ENCODE results near the gene FRMPD2.
"Not testable (repeated sequence)": the region's sequence is repeated elsewhere in the genome, so short reads cannot be mapped to it uniquely, and the experiment has no call there.

The FRMPD2 gene

DNA sequence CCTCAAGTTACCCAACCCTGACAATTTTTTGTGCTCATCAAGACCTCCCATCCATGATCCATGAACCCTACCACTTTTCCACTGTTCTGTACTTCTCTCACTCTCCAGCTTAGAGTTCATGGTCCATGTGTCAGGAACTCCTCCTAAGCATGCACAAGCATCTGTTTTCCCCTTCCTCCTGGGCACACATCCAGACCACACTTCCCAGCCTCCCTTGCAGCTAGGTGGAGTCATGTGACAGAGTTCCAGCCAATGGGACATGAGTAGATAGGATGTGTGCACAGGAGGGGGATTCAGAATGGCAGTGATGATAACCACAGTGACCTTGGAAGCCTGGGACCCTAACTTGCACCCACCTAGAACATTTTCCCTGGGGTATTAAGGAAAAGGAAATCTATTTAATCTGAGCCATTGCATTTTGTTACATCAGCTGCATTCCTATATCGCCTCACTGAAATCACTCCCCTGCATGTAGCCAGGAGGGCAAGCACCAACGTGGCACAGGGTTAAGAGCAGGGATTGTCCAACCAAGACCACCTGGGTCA, 9.6 kb upstream of the FRMPD2 start:
- no peaks in the 10 kb centered on the region for H3K36me3 ChIP-seq (replicated peaks)
- H3K4me1 ChIP-seq, result no peaks in the 10 kb centered on the region
- no peaks in the 10 kb centered on the region for H3K27me3 ChIP-seq (ENCODE audit: low read depth)
- in situ Hi-C loops (cut with MboI; ENCODE audit: low sequenced_read_pairs), result no loop called here
- no peak overlapping the region for H3K4me3 ChIP-seq
- no peak for DNase-seq (ENCODE audit: low spot score in 2 of 2)
- no peaks in the 10 kb centered on the region for H3K9me3 ChIP-seq

DNA sequence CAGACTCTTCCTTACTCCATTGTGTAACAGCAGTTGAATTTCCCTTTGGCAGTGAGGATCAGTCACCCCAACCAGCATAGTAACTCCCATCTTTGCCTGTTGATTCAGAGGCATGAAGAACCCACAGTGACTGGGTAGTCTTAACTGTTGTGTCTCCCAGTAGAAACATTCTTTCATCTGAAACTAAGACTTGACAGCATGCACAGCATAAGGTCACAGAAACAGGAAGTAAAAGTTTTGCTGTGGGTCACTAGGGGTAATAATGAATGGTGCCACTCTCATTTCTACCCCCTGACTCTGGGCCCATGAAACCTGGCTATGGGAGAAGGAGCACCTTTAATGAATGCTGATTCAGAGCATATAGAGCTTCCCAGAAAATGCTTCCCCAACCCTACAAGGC, 8.3 kb upstream of the FRMPD2 start:
- DNase-seq (ENCODE audit: low spot score in 2 of 2), result no peak
- H3K27me3 ChIP-seq (ENCODE audit: low read depth), result no peaks in the 10 kb centered on the region
- no peaks in the 10 kb centered on the region for H3K4me1 ChIP-seq
- H3K9me3 ChIP-seq, result no peaks in the 10 kb centered on the region
- no peak overlapping the region for H3K4me3 ChIP-seq
- in situ Hi-C loops (cut with MboI; ENCODE audit: low sequenced_read_pairs), result no loop called here
- H3K36me3 ChIP-seq (replicated peaks), result no peaks in the 10 kb centered on the region

DNA sequence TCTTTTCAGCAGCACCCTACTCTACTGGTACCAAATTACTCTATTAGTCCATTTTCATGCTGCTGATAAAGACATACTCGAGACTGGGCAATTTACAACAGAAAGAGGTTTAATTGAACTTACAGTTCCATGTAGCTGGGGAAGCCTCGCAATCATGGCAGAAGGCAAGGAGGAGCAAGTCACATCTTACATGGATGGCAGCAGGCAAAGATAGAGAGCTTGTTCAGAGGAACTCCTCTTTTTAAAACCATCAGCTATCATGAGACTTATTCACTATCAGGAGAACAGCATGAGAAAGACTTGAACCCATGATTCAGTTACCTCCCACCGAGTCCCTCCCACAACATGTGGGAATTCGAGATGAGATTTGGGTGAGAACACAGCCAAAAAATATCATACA, 7.2 kb upstream of the FRMPD2 start:
- H3K9me3 ChIP-seq; H3K27me3 ChIP-seq (ENCODE audit: low read depth); H3K36me3 ChIP-seq (replicated peaks); DNase-seq (ENCODE audit: low spot score in 2 of 2); H3K4me3 ChIP-seq; in situ Hi-C loops (cut with MboI; ENCODE audit: low sequenced_read_pairs); H3K4me1 ChIP-seq: not testable (repeated sequence)

DNA sequence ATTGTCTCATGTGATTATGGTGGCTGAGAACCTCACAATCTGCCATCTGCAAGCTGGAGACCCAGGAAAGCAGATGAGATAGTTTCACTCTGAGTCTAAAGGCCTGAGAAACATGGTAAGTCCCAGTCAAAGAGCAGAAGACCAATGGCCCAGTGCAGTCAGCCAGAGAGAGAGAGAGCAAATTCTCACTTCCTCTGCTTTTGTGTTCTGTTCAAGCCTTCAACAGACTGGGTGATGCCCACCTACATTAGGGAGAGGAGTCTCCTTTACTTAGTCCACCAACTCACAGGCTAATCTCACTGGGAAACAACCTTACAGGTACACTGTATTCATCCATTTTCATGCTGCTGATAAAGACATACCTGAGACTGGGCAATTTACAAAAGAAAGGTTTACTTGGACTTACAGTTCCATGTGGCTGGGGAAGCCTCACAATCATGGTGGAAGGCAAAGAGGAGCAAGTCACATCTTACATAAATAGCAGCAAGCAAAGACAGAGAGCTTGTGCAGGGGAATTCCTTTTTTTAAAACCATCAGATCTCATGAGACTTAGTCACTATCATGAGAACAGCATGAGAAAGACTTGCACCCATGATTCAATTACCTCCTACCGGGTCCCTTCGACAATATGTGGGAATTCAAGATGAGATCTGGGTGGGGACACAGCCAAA, 4.7 kb upstream of the FRMPD2 start:
- Histone ChIP-seq H3K27me3 (ENCODE audit: low read depth) (no peaks in the 10 kb centered on the region), H3K4me3 (no peak overlapping the region), H3K4me1 (no peaks in the 10 kb centered on the region), H3K9me3 (no peaks in the 10 kb centered on the region), H3K36me3 (replicated peaks) (no peaks in the 10 kb centered on the region)
- in situ Hi-C loops (cut with MboI; ENCODE audit: low sequenced_read_pairs), result no loop called here
- DNase-seq (ENCODE audit: low spot score in 2 of 2), result no peak

DNA sequence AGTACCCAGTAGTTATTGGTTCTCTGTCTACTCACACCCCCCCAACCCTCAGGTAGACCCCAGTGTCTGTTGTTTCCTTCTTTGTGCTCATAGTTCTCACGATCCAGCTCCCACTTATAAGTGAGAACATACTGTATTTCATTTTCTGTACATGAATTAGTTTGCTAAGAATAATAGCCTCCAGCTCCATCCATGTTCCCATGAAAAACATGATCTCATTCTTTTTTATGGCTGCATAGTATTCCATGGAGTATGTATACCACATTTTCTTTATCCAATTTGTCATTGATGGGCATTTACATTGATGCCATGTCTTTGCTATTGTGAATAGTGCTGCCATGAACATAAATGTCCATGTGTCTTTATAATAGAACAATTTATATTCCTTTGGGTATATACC, 2.6 kb upstream of the FRMPD2 start:
- Histone ChIP-seq H3K9me3 (no peaks in the 10 kb centered on the region), H3K36me3 (replicated peaks) (no peaks in the 10 kb centered on the region), H3K4me1 (no peaks in the 10 kb centered on the region), H3K4me3 (no peak overlapping the region), H3K27me3 (ENCODE audit: low read depth) (no peaks in the 10 kb centered on the region)
- in situ Hi-C loops (cut with MboI; ENCODE audit: low sequenced_read_pairs), result no loop called here
- DNase-seq (ENCODE audit: low spot score in 2 of 2), result no peak

DNA sequence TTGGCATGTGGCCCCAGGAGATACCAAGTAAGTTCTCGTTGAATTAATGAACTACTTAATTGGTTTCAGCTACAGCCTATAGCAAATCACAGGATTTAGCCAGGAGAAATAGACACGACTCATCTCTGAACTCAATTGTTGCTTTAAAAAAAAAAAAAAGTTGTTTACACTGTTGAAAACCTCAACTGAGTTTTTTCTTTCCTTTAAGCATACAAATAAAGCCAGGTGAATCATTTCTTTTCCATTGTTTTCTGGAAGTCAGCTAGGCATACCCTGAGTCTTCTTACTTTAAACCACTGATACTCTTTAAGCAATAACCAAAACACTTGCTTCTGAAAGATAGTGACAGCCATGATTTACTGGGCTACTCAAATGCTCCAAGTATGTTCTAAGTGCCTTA, 755 bp downstream of the FRMPD2 start:
- Histone ChIP-seq H3K9me3 (no peaks in the 10 kb centered on the region), H3K36me3 (replicated peaks) (no peaks in the 10 kb centered on the region), H3K4me3 (no peak overlapping the region), H3K27me3 (ENCODE audit: low read depth) (no peaks in the 10 kb centered on the region), H3K4me1 (no peaks in the 10 kb centered on the region)
- in situ Hi-C loops (cut with MboI; ENCODE audit: low sequenced_read_pairs), result no loop called here
- no peak for DNase-seq (ENCODE audit: low spot score in 2 of 2)

DNA sequence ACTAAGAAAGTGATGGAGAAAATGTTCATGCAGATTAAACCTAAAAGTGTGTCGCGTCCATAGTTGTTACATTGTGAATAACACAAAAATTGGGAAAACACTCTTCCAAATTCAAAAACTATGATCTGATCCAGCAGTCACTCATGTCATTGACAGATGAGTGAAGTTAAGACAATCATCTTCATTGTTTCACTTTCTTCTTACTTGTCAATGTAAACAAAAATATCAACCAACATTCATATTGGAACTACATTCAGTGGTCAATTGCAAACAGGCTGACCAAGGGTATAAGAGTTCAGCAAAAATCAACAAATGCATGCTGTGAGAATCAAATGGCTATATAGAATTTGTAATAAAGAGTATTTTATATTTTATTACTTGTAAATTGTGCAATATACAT, 1.8 kb downstream of the FRMPD2 start:
- H3K27me3 ChIP-seq (ENCODE audit: low read depth), result no peaks in the 10 kb centered on the region
- in situ Hi-C loops (cut with MboI; ENCODE audit: low sequenced_read_pairs), result no loop called here
- H3K36me3 ChIP-seq (replicated peaks), result no peaks in the 10 kb centered on the region
- no peak overlapping the region for H3K4me3 ChIP-seq
- no peak for DNase-seq (ENCODE audit: low spot score in 2 of 2)
- H3K9me3 ChIP-seq, result no peaks in the 10 kb centered on the region
- H3K4me1 ChIP-seq, result no peaks in the 10 kb centered on the region

DNA sequence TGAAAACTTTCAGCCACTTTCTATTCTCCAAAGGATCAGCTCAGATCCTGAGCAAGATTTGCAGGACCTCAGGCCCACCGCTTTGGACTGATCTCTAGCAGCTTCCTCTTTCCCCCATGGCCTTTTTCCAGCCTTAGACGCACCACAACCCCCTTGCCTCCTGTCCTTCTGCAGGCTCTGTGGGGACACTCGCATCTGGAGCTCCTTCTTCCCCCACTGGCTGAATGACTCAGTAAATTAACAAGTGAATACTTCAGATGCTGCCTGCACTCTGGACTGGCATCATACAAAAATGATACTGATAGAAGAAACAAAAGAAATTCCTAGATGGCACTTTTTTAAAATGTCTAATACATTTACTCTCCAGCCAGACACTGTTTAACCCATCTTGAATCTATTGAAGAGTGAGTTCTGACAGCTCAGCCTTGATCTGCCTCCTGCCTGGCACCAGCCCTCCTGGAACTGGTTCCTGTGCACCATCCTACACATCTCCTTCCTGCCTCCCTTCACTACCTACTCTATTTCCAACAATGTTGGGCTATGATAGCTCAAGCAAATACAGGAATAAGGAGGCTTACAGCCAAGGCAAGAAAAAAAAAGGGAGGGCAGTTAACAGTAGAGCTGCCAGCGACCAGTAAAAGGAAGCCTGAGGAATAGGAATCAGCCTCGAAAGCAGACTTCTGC, 3.3 kb downstream of the FRMPD2 start:
- in situ Hi-C loops (cut with MboI; ENCODE audit: low sequenced_read_pairs), result no loop called here

DNA sequence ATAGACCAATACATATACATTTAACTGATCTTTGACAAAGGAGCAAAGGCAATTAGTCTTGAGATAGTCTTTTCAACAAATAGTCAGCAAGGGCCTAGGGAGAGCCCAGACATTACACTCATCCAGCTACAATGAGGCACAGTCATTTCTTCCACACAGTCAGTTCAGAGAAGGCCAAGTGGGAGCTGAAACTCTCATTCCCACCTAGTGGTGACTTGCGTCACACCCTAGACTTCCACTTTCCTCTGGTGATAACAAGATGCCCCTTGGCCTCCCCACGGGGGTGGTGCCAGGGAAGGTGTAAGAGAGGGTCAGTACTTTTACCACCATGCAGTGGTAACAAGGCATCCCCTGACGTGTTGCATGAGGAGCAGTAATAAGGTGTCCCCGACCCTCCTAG, 8.0 kb downstream of the FRMPD2 start:
- in situ Hi-C loops (cut with MboI; ENCODE audit: low sequenced_read_pairs), result no loop called here
- no peaks in the 10 kb centered on the region for H3K9me3 ChIP-seq
- no peaks in the 10 kb centered on the region for H3K36me3 ChIP-seq (replicated peaks)
- no peaks in the 10 kb centered on the region for H3K27me3 ChIP-seq (ENCODE audit: low read depth)
- no peaks in the 10 kb centered on the region for H3K4me1 ChIP-seq
- H3K4me3 ChIP-seq, result no peak overlapping the region
- DNase-seq (ENCODE audit: low spot score in 2 of 2), result no peak

More for the DNA sequence above, 3.3 kb downstream of the FRMPD2 start:
- DNase-seq (ENCODE audit: low spot score in 2 of 2), result no peak
- H3K4me1 ChIP-seq, result no peaks in the 10 kb centered on the region
- no peaks in the 10 kb centered on the region for H3K27me3 ChIP-seq (ENCODE audit: low read depth)
- no peaks in the 10 kb centered on the region for H3K36me3 ChIP-seq (replicated peaks)
- no peak overlapping the region for H3K4me3 ChIP-seq
- H3K9me3 ChIP-seq, result no peaks in the 10 kb centered on the region

DNA sequence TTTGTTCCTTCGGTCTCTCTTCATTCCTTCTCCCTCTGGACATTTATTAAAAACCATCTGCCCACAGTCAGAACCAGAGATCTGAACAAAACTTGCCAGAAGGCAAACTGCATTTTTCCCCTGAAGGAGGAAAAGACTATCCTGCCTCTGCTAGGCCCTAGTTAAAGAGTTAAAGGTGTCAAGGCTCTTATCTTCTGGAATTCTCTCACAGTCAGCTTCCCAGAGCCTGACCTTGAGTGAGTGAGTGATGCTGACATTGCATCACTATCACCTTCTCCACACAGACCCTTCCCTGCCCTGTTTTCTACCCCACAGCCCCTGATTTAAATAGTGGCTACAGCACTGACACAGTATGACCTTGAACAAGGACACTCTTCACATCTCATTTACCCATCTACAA, 16.4 kb downstream of the FRMPD2 start:
- in situ Hi-C loops (cut with MboI; ENCODE audit: low sequenced_read_pairs), result no loop called here
- no peaks in the 10 kb centered on the region for H3K4me1 ChIP-seq
- no peaks in the 10 kb centered on the region for H3K27me3 ChIP-seq (ENCODE audit: low read depth)
- H3K4me3 ChIP-seq, result no peak overlapping the region
- no peaks in the 10 kb centered on the region for H3K36me3 ChIP-seq (replicated peaks)
- H3K9me3 ChIP-seq, result no peaks in the 10 kb centered on the region
- no peak for DNase-seq (ENCODE audit: low spot score in 2 of 2)

DNA sequence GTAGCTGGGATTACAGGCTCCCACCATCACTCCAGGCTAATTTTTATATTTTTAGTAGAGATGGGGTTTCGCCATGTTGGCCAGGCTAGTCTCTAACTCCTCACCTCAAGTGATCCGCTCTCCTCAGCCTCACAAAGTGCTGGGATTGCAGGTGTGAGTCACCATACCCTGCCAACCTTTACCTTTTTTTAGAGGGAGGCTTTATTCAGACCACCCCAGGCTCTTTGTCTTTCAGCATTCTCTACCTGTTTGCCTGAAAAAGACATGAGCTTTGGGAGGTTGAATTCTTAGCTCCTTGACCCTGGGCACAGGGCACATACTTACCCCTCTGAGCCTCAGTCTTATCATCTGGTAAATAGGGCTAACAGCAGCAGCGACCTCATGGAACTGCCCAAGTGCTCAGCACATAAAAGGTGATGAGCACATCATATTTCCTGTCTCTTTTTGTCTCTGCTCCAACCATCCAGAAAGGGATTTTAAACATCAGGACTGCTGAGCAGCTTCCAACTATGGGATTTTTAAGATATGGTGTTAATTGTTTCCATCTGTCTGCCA, 17.0 kb downstream of the FRMPD2 start:
- DNase-seq (ENCODE audit: low spot score in 2 of 2), result no peak
- H3K27me3 ChIP-seq (ENCODE audit: low read depth), result no peaks in the 10 kb centered on the region
- no peaks in the 10 kb centered on the region for H3K36me3 ChIP-seq (replicated peaks)
- no peaks in the 10 kb centered on the region for H3K9me3 ChIP-seq
- no peak overlapping the region for H3K4me3 ChIP-seq
- H3K4me1 ChIP-seq, result no peaks in the 10 kb centered on the region
- in situ Hi-C loops (cut with MboI; ENCODE audit: low sequenced_read_pairs), result no loop called here

DNA sequence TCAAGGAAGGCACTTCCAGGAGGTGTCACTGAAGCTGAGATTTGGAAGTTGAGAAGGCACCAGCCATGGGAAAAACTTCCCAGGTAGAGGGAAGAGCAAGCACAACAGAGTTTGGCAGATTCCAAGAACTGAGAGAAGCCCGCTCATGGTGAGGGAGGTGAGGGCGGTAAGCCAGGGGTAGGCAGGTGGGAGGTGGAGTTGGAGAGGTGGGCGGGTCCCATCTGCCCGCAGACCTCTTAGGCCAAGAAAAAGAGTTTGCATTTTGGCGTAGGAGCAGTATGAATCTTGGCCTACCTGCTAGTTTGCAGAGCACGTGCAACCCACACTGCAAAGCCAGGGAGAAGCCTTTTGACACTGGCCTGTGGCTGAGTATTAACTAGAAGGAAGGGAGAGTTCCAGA, 18.8 kb downstream of the FRMPD2 start:
- Histone ChIP-seq H3K4me3 (no peak overlapping the region), H3K36me3 (replicated peaks) (no peaks in the 10 kb centered on the region), H3K9me3 (no peaks in the 10 kb centered on the region), H3K4me1 (no peaks in the 10 kb centered on the region), H3K27me3 (ENCODE audit: low read depth) (no peaks in the 10 kb centered on the region)
- no peak for DNase-seq (ENCODE audit: low spot score in 2 of 2)
- in situ Hi-C loops (cut with MboI; ENCODE audit: low sequenced_read_pairs), result no loop called here

DNA sequence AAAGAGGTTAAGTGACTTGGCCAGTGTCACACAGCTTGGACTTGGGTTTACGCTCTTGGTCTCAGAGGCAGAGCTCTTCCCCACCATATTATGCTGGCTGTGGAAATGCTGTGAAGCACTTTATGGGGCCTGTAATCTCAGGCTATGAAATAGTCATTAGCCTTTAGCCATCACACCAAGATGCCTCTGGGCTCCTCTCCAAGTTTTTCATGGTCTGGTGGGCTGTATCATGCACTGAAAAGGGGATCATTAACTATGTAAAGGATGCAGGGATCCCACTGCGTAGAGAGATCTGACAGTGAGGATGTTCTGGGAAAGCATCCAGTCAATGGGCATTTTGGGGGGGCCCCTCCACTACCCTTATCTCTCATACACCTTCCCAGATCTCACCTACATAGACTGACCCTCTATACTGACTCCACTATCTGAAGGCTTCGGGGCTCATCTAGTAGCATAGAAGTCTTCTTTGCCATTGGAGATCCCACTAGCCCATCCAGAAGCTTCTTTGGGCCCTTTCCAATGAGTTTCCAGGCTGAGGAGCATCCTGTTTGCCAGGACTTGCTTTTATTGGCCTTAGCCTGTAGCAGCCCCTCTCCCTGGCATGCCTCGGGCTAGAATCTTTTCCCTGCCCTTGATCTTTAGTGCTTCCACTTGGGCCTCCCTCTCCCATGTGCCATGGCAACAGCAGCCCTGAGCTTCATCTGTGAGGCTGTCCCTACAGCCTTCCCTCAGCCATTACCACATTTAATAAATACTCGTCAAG, 19.6 kb downstream of the FRMPD2 start:
- Histone ChIP-seq H3K27me3 (ENCODE audit: low read depth) (no peaks in the 10 kb centered on the region), H3K4me1 (no peaks in the 10 kb centered on the region), H3K4me3 (no peak overlapping the region), H3K9me3 (no peaks in the 10 kb centered on the region), H3K36me3 (replicated peaks) (no peaks in the 10 kb centered on the region)
- in situ Hi-C loops (cut with MboI; ENCODE audit: low sequenced_read_pairs), result no loop called here
- no peak for DNase-seq (ENCODE audit: low spot score in 2 of 2)

Data from HAP-1 (cell line).